Measurements from ENCODE around the gene C10orf90. TPM values are rescaled to one million over a fixed set of nuclear protein-coding genes. Genes with fewer than 3 reads are reported as not detected.

C10orf90 gene
- total RNA-seq, 1 donor from 2014 or later, result not detected

- intact Hi-C loops (cut with micrococcal nuclease), result no loop called here
These were observed 4.4 kb upstream of the C10orf90 start for GRCh38 chr10:126674741-126675515.

GRCh38 chr10:126673565-126673964 is 3.1 kb upstream of the C10orf90 start:
- intact Hi-C loops (cut with micrococcal nuclease), result no loop called here

GRCh38 chr10:126671402-126671975 is 996 bp upstream of the C10orf90 start:
- intact Hi-C loops (cut with micrococcal nuclease), result no loop called here

GRCh38 chr10:126670895-126671261 is 385 bp upstream of the C10orf90 start:
- intact Hi-C loops (cut with micrococcal nuclease), result no loop called here

GRCh38 chr10:126669168-126669567 is 1.3 kb downstream of the C10orf90 start:
- intact Hi-C loops (cut with micrococcal nuclease), result no loop called here

- intact Hi-C loops (cut with micrococcal nuclease), result no loop called here
These were observed 2.0 kb downstream of the C10orf90 start for GRCh38 chr10:126668505-126668904.

GRCh38 chr10:126667568-126667967 is 2.9 kb downstream of the C10orf90 start:
- intact Hi-C loops (cut with micrococcal nuclease), result no loop called here

- intact Hi-C loops (cut with micrococcal nuclease), result no loop called here
These were observed 5.3 kb downstream of the C10orf90 start for GRCh38 chr10:126665207-126665606.

- intact Hi-C loops (cut with micrococcal nuclease), result no loop called here
These were observed 6.6 kb downstream of the C10orf90 start for GRCh38 chr10:126663880-126664279.

GRCh38 chr10:126663328-126663727 is 7.2 kb downstream of the C10orf90 start:
- intact Hi-C loops (cut with micrococcal nuclease), result no loop called here

- intact Hi-C loops (cut with micrococcal nuclease), result no loop called here
These were observed 8.5 kb downstream of the C10orf90 start for GRCh38 chr10:126661841-126662515.

- intact Hi-C loops (cut with micrococcal nuclease), result no loop called here
These were observed 9.1 kb downstream of the C10orf90 start for GRCh38 chr10:126661356-126661755.

- intact Hi-C loops (cut with micrococcal nuclease), result no loop called here
These were observed 10.7 kb downstream of the C10orf90 start for GRCh38 chr10:126659750-126660149.

GRCh38 chr10:126658928-126659327 is 11.6 kb downstream of the C10orf90 start:
- intact Hi-C loops (cut with micrococcal nuclease), result no loop called here

GRCh38 chr10:126654579-126654978 is 15.9 kb downstream of the C10orf90 start:
- intact Hi-C loops (cut with micrococcal nuclease), result no loop called here

GRCh38 chr10:126651467-126651866 is 19.0 kb downstream of the C10orf90 start:
- intact Hi-C loops (cut with micrococcal nuclease), result no loop called here

GRCh38 chr10:126650161-126650560 is 20.3 kb downstream of the C10orf90 start:
- intact Hi-C loops (cut with micrococcal nuclease), result no loop called here

- intact Hi-C loops (cut with micrococcal nuclease), result no loop called here
These were observed 23.4 kb downstream of the C10orf90 start for GRCh38 chr10:126647116-126647515.

- intact Hi-C loops (cut with micrococcal nuclease), result no loop called here
These were observed 24.4 kb downstream of the C10orf90 start for GRCh38 chr10:126646110-126646509.

GRCh38 chr10:126640401-126640800 is 30.1 kb downstream of the C10orf90 start:
- intact Hi-C loops (cut with micrococcal nuclease), result no loop called here

GRCh38 chr10:126639084-126639483 is 31.4 kb downstream of the C10orf90 start:
- intact Hi-C loops (cut with micrococcal nuclease), result no loop called here

- intact Hi-C loops (cut with micrococcal nuclease), result no loop called here
These were observed 32.0 kb downstream of the C10orf90 start for GRCh38 chr10:126638542-126638941.

- intact Hi-C loops (cut with micrococcal nuclease), result no loop called here
These were observed 33.0 kb downstream of the C10orf90 start for GRCh38 chr10:126637501-126637900.
